Glutamatergic neuron (in vitro differentiated cells): Measurements from ENCODE around the gene ERG28. TPM values are rescaled to one million over a fixed set of nuclear protein-coding genes. Genes with fewer than 3 reads are reported as not detected.
A peak's percentile ranks its signal among the peaks of the same experiment; 100 is the strongest.

Source experiments
- DNase-seq: peaks from one replicate; pipeline ENCODE4 v3.0.0; 2022
- H3K27ac Mint-ChIP-seq: one replicate; pipeline ENCODE4 v1.8.0; 2020; ENCODE audit warnings: mild to moderate bottlenecking, mixed read lengths, inconsistent platforms; ENCODE audit not compliant: unreplicated experiment
- H3K27me3 Mint-ChIP-seq: one replicate; pipeline ENCODE4 v1.8.0; 2020; ENCODE audit warnings: mild to moderate bottlenecking, moderate library complexity, mixed read lengths, inconsistent platforms; ENCODE audit not compliant: unreplicated experiment
- H3K36me3 Mint-ChIP-seq: one replicate; pipeline ENCODE4 v1.8.0; 2020; ENCODE audit warnings: mild to moderate bottlenecking, mixed read lengths, inconsistent platforms; ENCODE audit not compliant: unreplicated experiment
- H3K4me1 Mint-ChIP-seq: one replicate; pipeline ENCODE4 v1.8.0; 2020; ENCODE audit warnings: mild to moderate bottlenecking, low read depth, mixed read lengths, inconsistent platforms; ENCODE audit not compliant: unreplicated experiment
- H3K4me3 Mint-ChIP-seq: one replicate; pipeline ENCODE4 v1.8.0; 2020; ENCODE audit warnings: mild to moderate bottlenecking, mixed read lengths, inconsistent platforms; ENCODE audit not compliant: unreplicated experiment
- H3K9me3 Mint-ChIP-seq: one replicate; pipeline ENCODE4 v1.8.0; 2020; ENCODE audit warnings: mild to moderate bottlenecking, moderate library complexity, mixed read lengths, inconsistent platforms; ENCODE audit not compliant: unreplicated experiment
- total RNA-seq: library from RNA; stranded (reverse); fragmentation: NEBNext Ultra II Directional; extraction: Animal tissue kit (Norgen Biotek cat#: 25700); gene quantifications from one replicate; pipeline ENCODE4 v1.2.1, GENCODE V29; 2021; ENCODE audit not compliant: unreplicated experiment
- TF ChIP-seq, protein P1 (sequence below): fragments of 200-600 bp; sonication (generic); IDR thresholded peaks from one replicate; pipeline ENCODE4 v1.5.0; 2021; ENCODE audit not compliant: partially characterized antibody, unreplicated experiment

The ERG28 gene
- total RNA-seq, 1 donor from 2014 or later, result 16.2 TPM

DNA sequence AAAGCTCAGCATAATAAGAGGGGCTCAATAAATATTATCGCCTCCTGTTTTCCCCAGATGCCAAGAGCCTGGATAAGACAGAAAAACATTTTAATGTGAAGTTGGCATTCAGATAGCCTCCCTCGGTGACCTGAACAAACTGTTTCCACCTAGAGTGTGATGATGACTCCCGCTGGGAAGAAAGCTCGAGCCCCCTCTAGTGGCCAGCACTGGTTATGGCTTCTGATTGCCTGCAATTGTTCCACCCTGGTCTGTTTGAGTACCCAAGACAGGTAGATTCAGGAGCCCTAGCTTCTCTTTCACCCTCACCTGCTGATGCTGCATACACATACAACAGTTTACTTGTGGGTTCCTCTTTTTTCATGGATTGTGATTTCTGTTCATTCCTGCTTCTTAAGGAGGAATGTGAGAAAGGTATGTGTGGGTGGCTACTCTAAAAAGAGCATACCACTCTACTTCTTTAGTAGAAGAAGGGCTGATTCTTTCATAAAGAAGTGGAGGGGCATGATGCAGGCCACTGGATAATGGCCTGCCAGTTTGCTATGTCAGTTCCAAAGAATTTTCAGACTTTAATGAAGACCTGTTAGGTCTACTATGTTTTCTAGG is 6.4 kb downstream of the ERG28 start:
- DNase-seq, result peak; percentile 87
- Mint-ChIP-seq H3K36me3 (no peaks in the 10 kb centered on the region), H3K9me3 (peaks cover 1% of the 10 kb centered on the region), H3K4me3 (no peak overlapping the region), H3K27me3 (no peaks in the 10 kb centered on the region), H3K27ac (no peak overlapping the region), H3K4me1 (no peaks in the 10 kb centered on the region)
- TF ChIP-seq, protein P1, sequence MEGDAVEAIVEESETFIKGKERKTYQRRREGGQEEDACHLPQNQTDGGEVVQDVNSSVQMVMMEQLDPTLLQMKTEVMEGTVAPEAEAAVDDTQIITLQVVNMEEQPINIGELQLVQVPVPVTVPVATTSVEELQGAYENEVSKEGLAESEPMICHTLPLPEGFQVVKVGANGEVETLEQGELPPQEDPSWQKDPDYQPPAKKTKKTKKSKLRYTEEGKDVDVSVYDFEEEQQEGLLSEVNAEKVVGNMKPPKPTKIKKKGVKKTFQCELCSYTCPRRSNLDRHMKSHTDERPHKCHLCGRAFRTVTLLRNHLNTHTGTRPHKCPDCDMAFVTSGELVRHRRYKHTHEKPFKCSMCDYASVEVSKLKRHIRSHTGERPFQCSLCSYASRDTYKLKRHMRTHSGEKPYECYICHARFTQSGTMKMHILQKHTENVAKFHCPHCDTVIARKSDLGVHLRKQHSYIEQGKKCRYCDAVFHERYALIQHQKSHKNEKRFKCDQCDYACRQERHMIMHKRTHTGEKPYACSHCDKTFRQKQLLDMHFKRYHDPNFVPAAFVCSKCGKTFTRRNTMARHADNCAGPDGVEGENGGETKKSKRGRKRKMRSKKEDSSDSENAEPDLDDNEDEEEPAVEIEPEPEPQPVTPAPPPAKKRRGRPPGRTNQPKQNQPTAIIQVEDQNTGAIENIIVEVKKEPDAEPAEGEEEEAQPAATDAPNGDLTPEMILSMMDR, result peak; percentile 94

DNA sequence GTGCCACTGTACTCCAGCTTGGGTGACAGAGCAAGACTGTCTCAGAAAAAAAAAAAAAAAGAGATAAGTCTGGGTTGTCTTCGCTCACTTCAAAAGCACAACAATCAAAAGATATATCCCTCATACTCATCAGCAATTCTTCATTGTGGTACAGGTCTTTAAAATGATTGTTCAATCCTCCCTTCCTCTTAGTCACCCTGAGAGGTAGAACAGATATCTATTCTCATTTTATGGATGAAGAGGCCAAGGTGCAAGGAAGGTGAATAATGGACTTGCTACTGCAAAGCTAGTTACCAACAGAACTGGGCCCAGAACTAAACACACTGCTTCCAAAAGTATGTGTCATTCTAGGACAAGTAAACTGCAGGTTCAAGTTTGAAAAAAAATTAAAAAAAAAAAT is 7.1 kb downstream of the ERG28 start:
- no peaks in the 10 kb centered on the region for H3K27me3 Mint-ChIP-seq
- H3K9me3 Mint-ChIP-seq, result peaks cover 1% of the 10 kb centered on the region
- H3K4me1 Mint-ChIP-seq, result no peaks in the 10 kb centered on the region
- H3K27ac Mint-ChIP-seq, result no peak overlapping the region
- H3K4me3 Mint-ChIP-seq, result no peak overlapping the region
- no peaks in the 10 kb centered on the region for H3K36me3 Mint-ChIP-seq
- no peak for DNase-seq
- TF ChIP-seq, protein P1, result no peak

DNA sequence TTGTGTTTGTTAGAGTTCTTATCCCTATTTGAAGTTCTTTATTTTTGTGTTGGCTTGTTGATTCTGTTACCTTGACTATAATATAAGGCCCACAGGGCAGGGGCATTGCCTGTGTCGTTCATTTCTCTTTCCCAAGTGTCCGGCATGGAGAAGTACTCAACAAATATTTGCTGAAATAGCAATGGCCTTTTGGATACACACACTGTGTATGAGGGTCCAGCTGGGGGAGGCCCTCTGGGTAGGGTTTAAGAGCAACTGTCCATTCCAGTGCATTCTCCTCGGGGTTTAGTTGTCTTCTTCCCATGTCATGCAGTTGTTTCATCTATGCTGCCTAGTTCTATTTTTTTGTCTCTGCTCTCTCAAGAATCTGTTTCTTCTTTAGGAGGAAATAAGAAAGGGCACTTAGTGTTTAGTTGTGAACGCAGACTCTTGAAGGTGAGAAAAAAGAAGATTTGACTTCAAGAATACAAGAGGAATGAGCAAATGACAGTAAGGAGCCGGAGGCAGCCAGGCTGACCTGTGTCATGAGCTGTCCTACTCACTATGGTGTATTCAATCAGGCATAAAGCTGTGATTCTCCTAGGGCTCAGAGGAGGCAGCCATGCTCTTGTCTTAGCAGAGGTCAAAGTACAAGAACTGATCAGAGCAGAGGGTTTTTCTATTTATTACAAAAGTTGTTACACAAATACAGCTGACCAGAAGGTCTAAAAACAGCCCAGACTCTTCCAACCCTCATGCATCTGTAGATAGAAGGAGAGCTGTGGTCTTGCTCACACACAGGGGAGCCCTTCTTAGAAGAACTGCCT is 10.2 kb downstream of the ERG28 start:
- DNase-seq, result no peak
- Mint-ChIP-seq H3K27ac (no peak overlapping the region), H3K36me3 (no peaks in the 10 kb centered on the region), H3K27me3 (no peaks in the 10 kb centered on the region), H3K9me3 (peaks cover 1% of the 10 kb centered on the region), H3K4me3 (no peak overlapping the region), H3K4me1 (no peaks in the 10 kb centered on the region)
- TF ChIP-seq, protein P1, result no peak

DNA sequence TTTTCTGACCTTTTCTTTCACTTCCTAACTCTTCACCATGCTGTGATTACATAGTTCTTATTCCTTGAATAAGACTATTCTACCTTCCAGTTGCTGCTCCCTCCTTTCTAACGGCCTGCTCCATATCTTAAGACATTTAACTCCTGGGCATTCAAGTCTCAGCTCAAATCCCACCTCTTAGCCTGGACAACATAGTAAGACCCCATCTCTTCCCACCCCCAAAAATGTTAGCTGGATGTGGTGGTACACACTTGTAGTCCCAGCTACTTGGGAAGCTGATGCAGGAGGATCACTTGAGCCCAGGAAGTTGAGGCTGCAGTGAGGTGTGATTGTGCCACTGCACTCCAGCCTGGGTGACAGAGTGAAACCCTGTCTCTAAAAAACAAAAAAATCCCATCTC is 10.9 kb downstream of the ERG28 start:
- Mint-ChIP-seq H3K27me3 (no peaks in the 10 kb centered on the region), H3K36me3 (no peaks in the 10 kb centered on the region), H3K4me3 (no peak overlapping the region), H3K4me1 (no peaks in the 10 kb centered on the region), H3K27ac (no peak overlapping the region), H3K9me3 (peaks cover 1% of the 10 kb centered on the region)
- DNase-seq, result no peak
- TF ChIP-seq, protein P1, result no peak

DNA sequence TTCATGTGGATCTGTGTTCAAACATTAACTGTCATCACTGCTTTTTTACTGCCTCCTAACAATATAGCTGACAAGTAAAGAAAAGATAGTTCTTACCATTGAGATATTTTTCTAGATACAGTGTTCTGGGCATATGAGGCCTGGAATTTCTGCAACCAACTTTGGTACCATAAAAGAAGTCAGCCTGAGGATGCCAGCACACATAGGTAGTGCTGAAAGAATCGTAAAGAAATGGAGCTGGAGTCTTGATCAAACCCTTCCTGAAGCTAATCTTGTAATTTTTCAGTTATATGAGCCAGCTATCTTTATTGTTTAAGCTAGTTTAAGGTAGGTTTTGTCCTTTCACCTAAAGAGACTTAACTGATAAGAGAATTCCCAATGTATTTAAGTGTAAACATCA is 11.3 kb downstream of the ERG28 start:
- H3K36me3 Mint-ChIP-seq, result no peaks in the 10 kb centered on the region
- no peak overlapping the region for H3K4me3 Mint-ChIP-seq
- H3K4me1 Mint-ChIP-seq, result no peaks in the 10 kb centered on the region
- no peak overlapping the region for H3K27ac Mint-ChIP-seq
- no peaks in the 10 kb centered on the region for H3K27me3 Mint-ChIP-seq
- H3K9me3 Mint-ChIP-seq, result peaks cover 1% of the 10 kb centered on the region
- TF ChIP-seq, protein P1, result no peak
- no peak for DNase-seq
